K562 (cell line): ENCODE data around the gene CNOT2. TPM values are rescaled to one million over a fixed set of nuclear protein-coding genes. Genes with fewer than 3 reads are reported as not detected.

Experiments used
- CHD7 ChIP-seq: fragments of 200-600 bp; sonication (generic); IDR thresholded peaks from one replicate; pipeline ENCODE4 v1.6.1; 2012; ENCODE audit warnings: mild to moderate bottlenecking, low read depth, low read length, inconsistent platforms
- FOXA3 ChIP-seq, 2 experiments: fragments of 450-650 bp in 1 of 2; sonication (generic) in 1 of 2; formaldehyde crosslinking; IDR thresholded peaks in 1 of 2; conservative IDR thresholded peaks in 1 of 2; 2 replicates each; pipeline versions ENCODE4 v1.4.0 to v1.8.0; 2020 to 2022; ENCODE audit warnings: mild to moderate bottlenecking in 2 of 2, missing genetic modification reagents in 1 of 2
- POLR2AphosphoS2 ChIP-seq: IDR thresholded peaks from 2 replicates; pipeline ENCODE4 v1.6.1; 2012; ENCODE audit warnings: low read length, improper control_type of control experiment
- SMAD3 ChIP-seq: fragments of 450-650 bp; formaldehyde crosslinking; conservative IDR thresholded peaks from 2 replicates; pipeline ENCODE4 v1.4.0; 2020; ENCODE audit warnings: mild to moderate bottlenecking
- SREBF2 ChIP-seq: sonication (generic); formaldehyde crosslinking; IDR thresholded peaks from 2 replicates; pipeline ENCODE4 v1.4.0; 2020; ENCODE audit warnings: mild to moderate bottlenecking, missing genetic modification reagents
- STAG1 ChIP-seq: sonication (generic); formaldehyde crosslinking; IDR thresholded peaks from 2 replicates; pipeline ENCODE4 v1.5.0; 2020; ENCODE audit warnings: missing genetic modification reagents, borderline replicate concordance
- U2AF1 ChIP-seq: fragments of 200-400 bp; formaldehyde crosslinking; optimal IDR thresholded peaks from 2 replicates; pipeline ENCODE3; 2017; ENCODE audit warnings: mild to moderate bottlenecking, low read depth, low read length, moderate library complexity
- ZBTB5 ChIP-seq: fragments of 450-650 bp; IDR thresholded peaks from 2 replicates; pipeline ENCODE4 v1.6.1; 2017; ENCODE audit warnings: antibody characterized with exemption
- ZNF133 ChIP-seq: fragments of 250-450 bp; sonication (Bioruptor Pico); IDR thresholded peaks from 2 replicates; pipeline ENCODE4 v1.4.0; 2020; ENCODE audit warnings: mild to moderate bottlenecking
- polyA plus RNA-seq, 8 experiments: library from polyadenylated mRNA; depleted of rRNA in 4 of 8; stranded (reverse) in 5 of 8; unstranded in 3 of 8; fragments of >200 nt; fragmentation: Nextera tagmentation in 2 of 8; fragmentation: Illumina TruSeq in 1 of 8; extraction: Ambion mirVana in 2 of 8; extraction: Trizol in 1 of 8; gene quantifications; 2 replicates each; pipeline versions ENCODE4 v1.2.1 to v1.2.3, GENCODE V29; 2011 to 2014; ENCODE audit warnings: inconsistent platforms in 1 of 8, missing spikeins in 1 of 8
- total RNA-seq, 7 experiments: library from RNA; depleted of rRNA in 6 of 7; stranded (reverse); fragments of >200 nt in 6 of 7; fragmentation: Illumina TruSeq in 2 of 7; extraction: Trizol in 2 of 7; gene quantifications; 2 replicates each; pipeline versions ENCODE4 v1.2.1 to v1.2.3, GENCODE V29; 2011 to 2021; ENCODE audit warnings: low replicate concordance in 1 of 7

The CNOT2 gene
- total and polyA plus RNA-seq, 9 of the 15 experiments (the other 6 are each of a cell fraction or from before 2014, with no cell fraction given) = 43.6 to 119 (median 84.4) TPM

- TF ChIP-seq CHD7 (no peak), SREBF2 (CRISPR knock-in tag) (no peak), SMAD3 (CRISPR knock-in tag) (no peak), U2AF1 (no peak), ZNF133 (no peak), POLR2AphosphoS2 (no peak), FOXA3 (CRISPR knock-in tag; conservative IDR thresholded peaks at IDR 0.05 in 1 of 2, IDR thresholded peaks at IDR 0.05 in 1 of 2) (no peak), ZBTB5 (no peak), STAG1 (CRISPR knock-in tag) (no peak)
Observed at GRCh38 chr12:70258605-70259403, 15.6 kb downstream of the CNOT2 start (continued).
